H1 (cell line): ENCODE data around the gene PTPRJ. TPM values are rescaled to one million over a fixed set of nuclear protein-coding genes. Genes with fewer than 3 reads are reported as not detected.

Experiments used
- CTCF ChIA-PET: fragments of 300-600 bp; sonication (Branson Sonifier 250); formaldehyde crosslinking; loops from one replicate; lab custom pipeline; 2021; ENCODE audit not compliant: partially characterized antibody; lab: Charles Lee
- POLR2A ChIA-PET: fragments of 300-600 bp; sonication (Branson Sonifier 250); formaldehyde crosslinking; loops from one replicate; lab custom pipeline; 2021; ENCODE audit warnings: inconsistent platforms; ENCODE audit not compliant: partially characterized antibody; lab: Charles Lee
- DNase-seq, 2 experiments: peaks; one replicate each; pipeline versions ENCODE4 v3.0.0 to v3.0.0-alpha.2; 2010 to 2022; ENCODE audit warnings: low spot score in 2 of 2, low read depth in 1 of 2, mixed read lengths in 1 of 2
- FAIRE-seq: peaks from 2 replicates; lab custom pipeline; 2011; peaks lifted over from hg19 to GRCh38; lab: Jason Lieb, UNC
- H2AFZ ChIP-seq: 2 replicates; pipeline ENCODE4 v1.8.1; 2012; ENCODE audit warnings: low read length, inconsistent platforms
- H2AK5ac ChIP-seq: 2 replicates; pipeline ENCODE4 v1.6.1; 2013; ENCODE audit warnings: low read depth, low read length
- H2BK120ac ChIP-seq: replicated peaks from 2 replicates; pipeline ENCODE3; 2013; ENCODE audit warnings: low read depth, low read length, inconsistent platforms
- H2BK12ac ChIP-seq: 2 replicates; pipeline ENCODE4 v1.6.1; 2013; ENCODE audit warnings: low read depth, low read length
- H2BK15ac ChIP-seq: 2 replicates; pipeline ENCODE4 v1.6.1; 2013; ENCODE audit warnings: low read length
- H2BK20ac ChIP-seq: 2 replicates; pipeline ENCODE4 v1.6.1; 2013; ENCODE audit warnings: low read length
- H2BK5ac ChIP-seq: 2 replicates; pipeline ENCODE4 v1.6.1; 2013; ENCODE audit warnings: low read depth, low read length
- H3K14ac ChIP-seq: 2 replicates; pipeline ENCODE4 v1.6.1; 2013; ENCODE audit warnings: inconsistent platforms; ENCODE audit not compliant: insufficient read length
- H3K18ac ChIP-seq: 2 replicates; pipeline ENCODE4 v1.6.1; 2013; ENCODE audit warnings: low read length; ENCODE audit errors: extremely low read depth
- H3K23ac ChIP-seq: 2 replicates; pipeline ENCODE4 v1.6.1; 2013; ENCODE audit warnings: inconsistent platforms; ENCODE audit not compliant: insufficient read length
- H3K23me2 ChIP-seq: 2 replicates; pipeline ENCODE4 v1.6.1; 2013; ENCODE audit warnings: low read depth, low read length
- H3K27ac ChIP-seq: 2 replicates; pipeline ENCODE4 v1.6.1; 2011; ENCODE audit warnings: low read depth, low read length, inconsistent platforms
- H3K27me3 ChIP-seq, 4 experiments: replicated peaks in 1 of 4; 1 replicate in 1 of 4; 2 replicates in 3 of 4; pipeline versions ENCODE4 v1.6.1 to v1.8.1; 2011 to 2013; ENCODE audit warnings: low read length in 3 of 4, mild to moderate bottlenecking in 3 of 4, inconsistent platforms in 2 of 4, mixed read lengths in 2 of 4, moderate library complexity in 1 of 4; ENCODE audit not compliant: control insufficient read depth in 3 of 4, insufficient read depth in 3 of 4; ENCODE audit errors: extremely low read depth in 1 of 4
- H3K36me3 ChIP-seq, 4 experiments: 2 replicates each; pipeline versions ENCODE4 v1.6.1 to v1.8.1; 2011 to 2013; ENCODE audit warnings: mild to moderate bottlenecking in 4 of 4, low read length in 3 of 4, moderate library complexity in 2 of 4, control low read depth in 1 of 4, inconsistent platforms in 1 of 4; ENCODE audit not compliant: insufficient read depth in 4 of 4, control insufficient read depth in 2 of 4
- H3K4ac ChIP-seq: replicated peaks from 2 replicates; pipeline ENCODE3; 2013; ENCODE audit warnings: low read length, low read depth, mixed read lengths, inconsistent platforms; ENCODE audit not compliant: insufficient read length
- H3K4me1 ChIP-seq, 4 experiments: replicated peaks in 1 of 4; 1 replicate in 1 of 4; 2 replicates in 3 of 4; pipeline versions ENCODE4 v1.6.1 to v1.8.1; 2011 to 2013; ENCODE audit warnings: low read length in 3 of 4, inconsistent platforms in 2 of 4, mixed read lengths in 1 of 4; ENCODE audit not compliant: insufficient read depth in 4 of 4, control insufficient read depth in 3 of 4
- H3K4me2 ChIP-seq, 2 experiments: 2 replicates each; pipeline versions ENCODE4 v1.6.1 to v1.8.1; 2011 to 2013; ENCODE audit warnings: low read depth in 2 of 2, low read length in 2 of 2, control low read depth in 1 of 2, inconsistent platforms in 1 of 2, mild to moderate bottlenecking in 1 of 2; ENCODE audit not compliant: insufficient read depth in 1 of 2
- H3K4me3 ChIP-seq, 4 experiments: fragments of 200-600, 300-600 bp in 1 of 4; sonication (generic), shearing (Covaris generic), sonication (Bioruptor Twin) in 1 of 4; 2 replicates each; pipeline versions ENCODE4 v1.5.1 to v1.8.1; 2011 to 2016; ENCODE audit warnings: low read length in 4 of 4, low read depth in 3 of 4, control low read depth in 2 of 4, inconsistent platforms in 2 of 4, mild to moderate bottlenecking in 2 of 4, mixed read lengths in 1 of 4, moderate library complexity in 1 of 4; ENCODE audit not compliant: insufficient read depth in 2 of 4; ENCODE audit errors: extremely low read depth in 1 of 4
- H3K56ac ChIP-seq: replicated peaks from 2 replicates; pipeline ENCODE3; 2013; ENCODE audit warnings: low read depth, mild to moderate bottlenecking, mixed read lengths, low read length, inconsistent platforms; ENCODE audit not compliant: insufficient read length
- H3K79me1 ChIP-seq: 2 replicates; pipeline ENCODE4 v1.6.1; 2013; ENCODE audit warnings: low read depth, low read length, control low read depth
- H3K79me2 ChIP-seq, 2 experiments: 2 replicates each; pipeline versions ENCODE4 v1.6.1 to v1.8.1; 2012 to 2013; ENCODE audit warnings: low read length in 2 of 2, mild to moderate bottlenecking in 2 of 2, inconsistent platforms in 1 of 2; ENCODE audit not compliant: insufficient read depth in 2 of 2, control insufficient read depth in 1 of 2
- H3K9ac ChIP-seq, 4 experiments: replicated peaks in 1 of 4; 1 replicate in 1 of 4; 2 replicates in 3 of 4; pipeline versions ENCODE4 v1.6.1 to v1.8.1; 2011 to 2013; ENCODE audit warnings: low read depth in 3 of 4, low read length in 3 of 4, control low read depth in 2 of 4, mild to moderate bottlenecking in 2 of 4, moderate library complexity in 2 of 4, inconsistent platforms in 1 of 4; ENCODE audit errors: extremely low read depth in 1 of 4
- H3K9me3 ChIP-seq, 2 experiments: 2 replicates each; pipeline versions ENCODE4 v1.6.1 to v1.8.1; 2012 to 2013; ENCODE audit warnings: mild to moderate bottlenecking in 2 of 2, moderate library complexity in 2 of 2, control low read depth in 1 of 2, inconsistent platforms in 1 of 2, low read depth in 1 of 2, low read length in 1 of 2, mixed read lengths in 1 of 2; ENCODE audit not compliant: insufficient read depth in 2 of 2
- H4K20me1 ChIP-seq, 2 experiments: replicated peaks in 1 of 2; 2 replicates each; pipeline versions ENCODE3 to v1.8.1; 2011 to 2013; ENCODE audit warnings: inconsistent platforms in 2 of 2, low read length in 2 of 2, mild to moderate bottlenecking in 1 of 2; ENCODE audit not compliant: insufficient read depth in 2 of 2, control insufficient read depth in 1 of 2
- H4K5ac ChIP-seq: 2 replicates; pipeline ENCODE4 v1.6.1; 2013; ENCODE audit warnings: low read length, low read depth, mixed read lengths, inconsistent platforms; ENCODE audit not compliant: insufficient read length
- H4K8ac ChIP-seq: 2 replicates; pipeline ENCODE4 v1.8.0; 2013; ENCODE audit warnings: mild to moderate bottlenecking, moderate library complexity, low read length, inconsistent platforms; ENCODE audit not compliant: insufficient read depth; ENCODE audit errors: extremely low read depth
- H4K91ac ChIP-seq: replicated peaks from 2 replicates; pipeline ENCODE3; 2013; ENCODE audit warnings: low read length, mixed read lengths, inconsistent platforms; ENCODE audit not compliant: insufficient read length
- BACH1 ChIP-seq: IDR thresholded peaks from 2 replicates; pipeline ENCODE4 v1.6.1; 2012; ENCODE audit warnings: low read length, improper control_type of control experiment
- CREB1 ChIP-seq: IDR thresholded peaks from 2 replicates; pipeline ENCODE4 v1.6.1; 2012; ENCODE audit warnings: inconsistent platforms
- EZH2 ChIP-seq: fragments of 200-600 bp; sonication (generic); IDR thresholded peaks from 2 replicates; pipeline ENCODE4 v1.7.1; 2012; ENCODE audit warnings: low read depth, mild to moderate bottlenecking, moderate library complexity, low read length, inconsistent platforms; ENCODE audit not compliant: severe bottlenecking
- HDAC2 ChIP-seq, 2 experiments: fragments of 300-600 bp in 1 of 2; sonication (generic) in 1 of 2; IDR thresholded peaks; 2 replicates each; pipeline ENCODE4 v1.6.1; 2011 to 2012; ENCODE audit warnings: low read depth in 2 of 2, low read length in 2 of 2, mild to moderate bottlenecking in 2 of 2, moderate library complexity in 2 of 2, borderline replicate concordance in 1 of 2, inconsistent platforms in 1 of 2
- KDM1A ChIP-seq: fragments of 200-600, 300-600 bp; sonication (generic); IDR thresholded peaks from 2 replicates; pipeline ENCODE4 v1.7.1; 2016; ENCODE audit warnings: mild to moderate bottlenecking, low read length, borderline replicate concordance
- POLR2AphosphoS5 ChIP-seq: IDR thresholded peaks from 2 replicates; pipeline ENCODE4 v1.6.1; 2011; ENCODE audit warnings: low read depth, low read length
- POU5F1 ChIP-seq: IDR thresholded peaks from 2 replicates; pipeline ENCODE4 v1.6.1; 2011; ENCODE audit warnings: low read depth, mild to moderate bottlenecking, low read length, moderate library complexity
- TAF7 ChIP-seq: optimal IDR thresholded peaks from 2 replicates; pipeline ENCODE3; 2011; ENCODE audit warnings: low read depth, mild to moderate bottlenecking, inconsistent platforms, low read length, moderate library complexity, borderline replicate concordance
- WGBS, 2 experiments: shearing (Covaris generic) in 1 of 2; methylation state at CpG; one replicate each; pipeline versions ENCODE4 v1.1.6 to v1.1.7; 2013 to 2015; ENCODE audit warnings: low lambda C conversion rate in 2 of 2, mixed read lengths in 2 of 2, inconsistent platforms in 1 of 2, low coverage in 1 of 2, missing lambda C conversion rate in 1 of 2; ENCODE audit not compliant: insufficient replicate concordance in 2 of 2, insufficient coverage in 1 of 2, insufficient read length in 1 of 2; ENCODE audit errors: extremely low coverage in 1 of 2, missing lambda C conversion rate in 1 of 2; 5-methylcytosine and 5-hydroxymethylcytosine counted together
- polyA plus RNA-seq, 7 experiments: library from polyadenylated mRNA; depleted of rRNA in 3 of 7; stranded (reverse) in 5 of 7; unstranded in 2 of 7; fragments of >200 nt in 5 of 7; fragments of 200-250 nt in 2 of 7; gene quantifications; 1 replicate in 5 of 7; 2 replicates in 1 of 7; 4 replicates in 1 of 7; pipeline versions ENCODE4 v1.2.1 to v1.2.3, GENCODE V29; 2011 to 2013; ENCODE audit warnings: missing spikeins in 2 of 7, mixed read lengths in 2 of 7
- total RNA-seq: library from RNA; stranded (reverse); fragmentation: NEBNext Ultra II Directional; extraction: Animal tissue kit (Norgen Biotek cat#: 25700); gene quantifications from 2 replicates; pipeline ENCODE4 v1.2.1, GENCODE V29; 2021
- TF ChIP-seq, protein P1 (sequence below): IDR thresholded peaks from 2 replicates; pipeline ENCODE4 v1.6.1; 2011; ENCODE audit warnings: low read length, improper control_type of control experiment

Gene PTPRJ
- total and polyA plus RNA-seq, 2 of the 8 experiments (the other 6 are each of a cell fraction or from before 2014, with no cell fraction given), result 4.4 to 22.6 TPM

DNA sequence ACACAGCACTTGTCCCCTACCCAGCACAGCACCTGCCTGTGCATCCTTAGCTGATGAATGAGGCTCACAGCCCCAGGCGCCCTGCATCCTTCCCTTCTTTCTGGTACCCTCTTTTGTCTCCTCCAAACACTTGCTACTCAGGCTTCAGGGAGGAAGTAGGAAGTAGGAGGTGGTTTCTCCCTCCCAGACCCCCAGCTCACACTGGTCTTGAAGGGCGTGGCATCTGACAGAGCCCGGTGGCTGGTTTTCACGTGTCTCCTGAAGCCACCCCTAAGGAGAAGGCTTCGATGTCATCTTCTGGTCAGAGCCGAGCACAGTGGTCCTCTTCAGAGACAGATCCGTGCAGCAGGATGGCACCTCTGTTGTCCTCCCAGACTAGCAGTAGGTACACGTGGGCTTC is 109.8 kb downstream of the PTPRJ start:
- no peak for FAIRE-seq
- H3K27ac ChIP-seq, result no peak overlapping the region
- H3K18ac ChIP-seq, result no peak overlapping the region
- no peak overlapping the region for H2BK5ac ChIP-seq
- no peak overlapping the region for H2AFZ ChIP-seq
- ChIA-PET POLR2A (no interaction called here), CTCF (interaction anchor here (0.5 kb wide), 1 partner anchor 73 kb away, joined by 3 read pairs; no protein-coding TSS in a partner anchor)
- H3K9me3 ChIP-seq, result no peaks in the 10 kb centered on the region
- H4K91ac ChIP-seq, result no peak overlapping the region
- H3K4ac ChIP-seq, result no peak overlapping the region
- H2BK15ac ChIP-seq, result no peak overlapping the region
- H2BK120ac ChIP-seq, result no peak overlapping the region
- H4K8ac ChIP-seq, result no peak overlapping the region
- no peak for DNase-seq
- no peak overlapping the region for H4K5ac ChIP-seq
- no peaks in the 10 kb centered on the region for H3K36me3 ChIP-seq
- H3K23ac ChIP-seq, result no peak overlapping the region
- no peak overlapping the region for H3K14ac ChIP-seq
- peaks cover 4% of the 10 kb centered on the region for H3K79me1 ChIP-seq
- no peak overlapping the region for H2BK20ac ChIP-seq
- H3K9ac ChIP-seq, result no peak overlapping the region
- no peak overlapping the region for H3K4me2 ChIP-seq
- H4K20me1 ChIP-seq, result no peaks in the 10 kb centered on the region
- no peaks in the 10 kb centered on the region for H3K23me2 ChIP-seq
- no peak overlapping the region for H2BK12ac ChIP-seq
- no peak overlapping the region for H3K56ac ChIP-seq
- peaks cover 0 to 4% of the 10 kb centered on the region in 2 experiments; a peak in 2 of 4 replicates for H3K79me2 ChIP-seq
- H3K4me3 ChIP-seq, result no peak overlapping the region
- no peak overlapping the region; the same call in 1 of the 2 replicates for H2AK5ac ChIP-seq
- peaks cover 3 to 13% (median 8%) of the 10 kb centered on the region in 4 experiments for H3K4me1 ChIP-seq
- 93% methylated on average over 8 of the region's 8 CpGs; no CpG with 5 or more reads in 1 of the 2 experiments for WGBS, 2 experiments
- H3K27me3 ChIP-seq, result no peaks in the 10 kb centered on the region
- TF ChIP-seq BACH1, result no peak
- TF ChIP-seq POU5F1, result no peak
- no peak for TF ChIP-seq TAF7
- no peak for TF ChIP-seq HDAC2 (IDR thresholded peaks at IDR 0.05; ENCODE audit: borderline replicate concordance in 1 of 2, low read depth in 2 of 2, low read length in 2 of 2)
- TF ChIP-seq, protein P1, sequence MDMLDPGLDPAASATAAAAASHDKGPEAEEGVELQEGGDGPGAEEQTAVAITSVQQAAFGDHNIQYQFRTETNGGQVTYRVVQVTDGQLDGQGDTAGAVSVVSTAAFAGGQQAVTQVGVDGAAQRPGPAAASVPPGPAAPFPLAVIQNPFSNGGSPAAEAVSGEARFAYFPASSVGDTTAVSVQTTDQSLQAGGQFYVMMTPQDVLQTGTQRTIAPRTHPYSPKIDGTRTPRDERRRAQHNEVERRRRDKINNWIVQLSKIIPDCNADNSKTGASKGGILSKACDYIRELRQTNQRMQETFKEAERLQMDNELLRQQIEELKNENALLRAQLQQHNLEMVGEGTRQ, result no peak
- no peak for TF ChIP-seq POLR2AphosphoS5
- TF ChIP-seq KDM1A, result no peak
- TF ChIP-seq CREB1, result no peak
- TF ChIP-seq EZH2, result no peak
